ENCODE results near the gene HK1.

HK1 gene

GRCh38 chr10:69318867-69319727 is 40.8 kb downstream of the HK1 start (continued):
- TF ChIP-seq ZBTB26 (tag by site-specific recombination; optimal IDR thresholded peaks at IDR 0.05) (no peak), ZNF658 (tag by site-specific recombination; IDR thresholded peaks at IDR 0.05) (no peak), ZNF394 (tag by site-specific recombination; IDR thresholded peaks at IDR 0.05; ENCODE audit: borderline replicate concordance) (peak; percentile 99), ZNF707 (tag by site-specific recombination; IDR thresholded peaks at IDR 0.05) (no peak), ZNF549 (tag by site-specific recombination; IDR thresholded peaks at IDR 0.05) (no peak), ATF2 (tag by site-specific recombination; IDR thresholded peaks at IDR 0.05; ENCODE audit: low read depth) (no peak), ZNF324 (tag by site-specific recombination; IDR thresholded peaks at IDR 0.05) (0 out of 2 replicates have a peak, but pooled peaks have one; percentile 55), ZNF169 (tag by site-specific recombination; IDR thresholded peaks at IDR 0.05) (no peak), ZNF155 (tag by site-specific recombination; IDR thresholded peaks at IDR 0.05) (no peak), ZNF280D (tag by site-specific recombination; IDR thresholded peaks at IDR 0.05) (no peak), ZNF558 (tag by site-specific recombination; IDR thresholded peaks at IDR 0.05) (no peak), ZNF645 (tag by site-specific recombination; IDR thresholded peaks at IDR 0.05) (no peak), ZNF302 (tag by site-specific recombination; IDR thresholded peaks at IDR 0.05; ENCODE audit: low read depth) (no peak), YY1 (tag by site-specific recombination; IDR thresholded peaks at IDR 0.05) (peak; percentile 15; the same call in 1 of the 2 replicates), HOXC10 (CRISPR knock-in tag; IDR thresholded peaks at IDR 0.05) (no peak), ELK4 (IDR thresholded peaks at IDR 0.05; ENCODE audit: borderline replicate concordance, low read depth, low read length) (no peak), ZIC2 (tag by site-specific recombination; IDR thresholded peaks at IDR 0.05) (peak; percentile 41; the same call in 1 of the 2 replicates), ZNF837 (tag by site-specific recombination; IDR thresholded peaks at IDR 0.05) (no peak), SP7 (tag by site-specific recombination; IDR thresholded peaks at IDR 0.05) (peak; percentile 53), ZNF423 (tag by site-specific recombination; IDR thresholded peaks at IDR 0.05) (no peak), ZNF239 (tag by site-specific recombination; IDR thresholded peaks at IDR 0.05) (no peak), ZNF266 (tag by site-specific recombination; IDR thresholded peaks at IDR 0.05; ENCODE audit: low read depth) (no peak), ZNF18 (tag by site-specific recombination; IDR thresholded peaks at IDR 0.05) (peak; percentile 72; the same call in 1 of the 2 replicates), ZNF677 (tag by site-specific recombination; IDR thresholded peaks at IDR 0.05) (no peak), ZFP69B (tag by site-specific recombination; IDR thresholded peaks at IDR 0.05) (peak; percentile 93), ZNF530 (tag by site-specific recombination; IDR thresholded peaks at IDR 0.05; ENCODE audit: low read depth) (no peak), ZNF548 (tag by site-specific recombination; IDR thresholded peaks at IDR 0.05) (no peak), ZEB2 (tag by site-specific recombination; IDR thresholded peaks at IDR 0.05) (peak; percentile 77), MZF1 (tag by site-specific recombination; IDR thresholded peaks at IDR 0.05; ENCODE audit: borderline replicate concordance) (no peak), ZNF19 (tag by site-specific recombination; IDR thresholded peaks at IDR 0.05; ENCODE audit: low read depth) (no peak)

Data from HEK293 (cell line).